Measurements from ENCODE around the gene ITSN2.
"Not testable (repeated sequence)": the region's sequence is repeated elsewhere in the genome, so short reads cannot be mapped to it uniquely, and the experiment has no call there.

The ITSN2 gene

GRCh38 chr2:24210106-24210455, 150.3 kb downstream of the ITSN2 start:
- no peak for DNase-seq

DNA sequence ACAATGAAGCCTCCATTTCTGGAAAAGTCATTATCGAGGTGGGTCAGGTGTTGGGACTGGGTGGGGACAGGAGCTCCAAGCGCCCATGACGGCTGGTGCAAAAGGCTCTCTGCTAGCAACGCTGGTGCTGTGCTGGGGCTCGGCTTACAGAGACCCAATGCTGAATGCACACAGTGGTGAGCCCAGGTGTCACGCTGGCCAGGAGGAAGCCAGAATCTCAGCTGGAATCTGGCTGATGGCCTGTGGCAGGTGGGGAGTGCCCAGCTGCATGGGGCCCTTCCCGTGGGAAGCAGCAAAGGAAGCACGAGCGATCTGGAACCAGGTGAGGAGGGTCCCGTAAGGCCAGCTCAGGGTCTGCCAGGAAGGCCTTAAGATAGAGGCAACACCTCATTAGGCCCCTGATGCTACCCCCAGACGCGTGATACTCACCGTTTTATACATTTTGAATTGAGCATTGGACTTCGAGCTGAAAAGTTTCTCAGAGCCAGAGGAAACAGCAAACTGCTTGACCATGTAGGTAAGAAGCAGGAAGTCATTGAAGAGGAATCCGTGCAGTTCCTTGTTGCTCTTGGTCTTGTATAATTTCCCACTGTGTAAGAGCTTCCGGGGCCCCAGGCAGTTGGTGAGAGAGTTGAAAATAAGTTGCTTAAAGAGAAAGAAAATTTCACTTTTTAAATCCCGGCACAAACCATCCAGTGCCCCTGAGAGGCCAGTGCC, 150.8 kb downstream of the ITSN2 start:
- no peak for DNase-seq

- no peak for DNase-seq
Measured at GRCh38 chr2:24208490-24208889, 151.8 kb downstream of the ITSN2 start.

- no peak for DNase-seq
Measured at GRCh38 chr2:24207359-24207758, 153.0 kb downstream of the ITSN2 start.

DNA sequence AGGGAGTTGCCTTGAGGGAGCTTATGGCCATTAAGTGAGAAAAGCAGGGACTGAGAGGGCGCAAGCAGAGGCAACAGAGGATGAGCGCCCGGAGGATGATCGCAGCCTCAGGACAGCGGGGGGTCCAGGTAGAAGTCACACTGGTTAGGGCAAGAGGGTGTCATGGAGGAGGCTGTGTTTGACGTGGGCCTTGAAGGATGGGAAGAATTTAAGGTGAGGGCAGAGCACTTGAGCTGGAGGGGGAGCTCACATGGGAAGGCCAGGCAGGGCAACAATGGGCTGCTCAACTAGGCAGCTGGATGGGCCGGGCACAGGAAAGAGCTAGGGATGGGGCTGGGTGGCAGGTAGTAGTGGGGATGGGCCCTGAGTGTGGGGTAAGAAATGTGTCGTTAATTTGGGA, 153.6 kb downstream of the ITSN2 start:
- no peak for DNase-seq

- DNase-seq, result no peak
Measured at GRCh38 chr2:24206242-24206641, 154.1 kb downstream of the ITSN2 start.

DNA sequence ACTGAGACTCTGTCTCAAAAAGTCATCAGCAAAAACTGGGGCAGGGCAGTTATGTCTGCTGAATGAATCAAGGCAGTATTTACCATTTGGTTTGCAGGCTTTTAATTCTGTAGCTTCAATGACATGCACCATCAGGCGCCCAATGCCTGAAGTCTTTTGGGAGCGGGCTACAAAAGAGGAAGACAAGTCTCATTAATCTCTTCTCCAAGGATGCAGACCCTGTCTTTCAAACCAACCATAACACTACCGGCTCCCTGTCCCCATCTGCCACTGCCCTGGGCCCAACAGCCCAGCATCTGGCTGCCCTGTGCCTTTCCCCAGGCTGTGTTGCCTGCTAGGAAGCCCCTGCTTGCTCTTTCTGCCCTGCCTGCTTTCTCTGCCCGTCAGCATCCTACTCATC, 155.2 kb downstream of the ITSN2 start:
- no peak for DNase-seq

DNA sequence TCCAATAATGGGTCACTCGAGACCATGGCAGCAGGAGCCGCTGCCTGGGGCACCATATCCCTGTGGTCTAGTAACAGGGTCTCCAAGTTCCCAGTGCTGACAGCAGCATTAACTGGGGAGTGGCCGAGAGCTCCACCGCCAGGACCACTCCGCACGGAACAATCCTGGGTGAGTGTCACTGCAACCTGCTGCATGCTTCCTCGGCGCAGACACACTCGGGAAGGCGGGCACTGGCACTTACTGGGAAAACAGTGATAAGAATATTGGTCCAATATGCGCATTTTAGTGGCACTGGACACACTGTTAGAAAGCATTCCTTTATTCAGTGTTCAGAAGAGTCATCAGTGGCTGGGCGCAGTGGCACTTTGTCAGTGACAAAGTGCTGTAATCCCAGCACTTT, 155.8 kb downstream of the ITSN2 start:
- no peak for DNase-seq

DNA sequence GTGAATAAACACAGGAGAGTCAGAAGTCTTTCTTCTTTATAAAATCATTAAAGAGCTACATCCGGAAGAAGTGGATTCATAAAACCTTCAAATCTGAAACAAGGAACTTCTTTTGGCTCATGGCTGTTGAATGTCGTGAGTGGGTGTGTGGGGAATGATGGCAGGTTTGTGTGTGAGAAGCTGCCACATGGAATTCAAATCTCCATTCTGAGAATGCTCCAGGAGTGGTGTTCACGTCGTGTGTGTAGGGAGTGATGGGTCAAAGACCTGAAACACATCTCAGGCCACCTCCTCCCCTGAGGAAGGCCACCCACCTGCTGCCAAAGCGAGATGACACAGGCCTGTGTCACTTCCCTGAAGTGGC, 156.6 kb downstream of the ITSN2 start:
- no peak for DNase-seq

DNA sequence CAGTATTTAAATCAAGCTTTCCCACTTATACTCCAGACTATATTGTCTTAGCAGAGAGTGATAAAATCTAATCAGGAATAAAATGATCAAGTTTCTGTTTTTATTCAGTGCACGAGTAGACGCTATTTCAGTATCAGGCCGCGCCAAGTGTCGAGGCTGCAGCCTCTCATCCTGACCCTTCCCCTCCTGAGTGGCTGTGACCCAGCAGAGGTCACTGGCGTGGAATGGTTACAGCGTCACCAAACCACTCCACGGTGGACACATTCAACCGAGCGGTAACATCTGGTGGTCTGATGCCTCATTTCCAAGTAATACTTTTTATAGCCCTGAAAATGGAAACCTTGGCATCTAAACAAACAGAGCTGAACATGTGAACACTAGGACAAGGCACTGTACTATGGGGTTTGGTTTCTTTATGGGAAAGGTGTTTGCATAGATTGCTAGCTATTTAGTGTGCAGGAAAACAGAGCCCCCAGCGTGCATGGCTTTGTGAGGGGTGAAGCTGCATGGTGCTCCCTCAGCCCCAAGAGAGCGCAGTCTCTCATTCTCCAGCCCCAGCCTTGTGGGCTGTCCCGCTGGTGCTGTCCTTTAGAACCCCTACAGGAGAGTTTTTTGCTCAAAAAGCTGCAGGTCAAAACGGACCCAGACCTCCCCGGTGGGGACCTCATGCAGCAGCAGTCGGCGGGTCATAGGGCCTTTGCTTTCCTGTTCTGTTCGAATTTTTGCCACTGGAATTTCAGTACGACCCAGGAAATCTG, 157.1 kb downstream of the ITSN2 start:
- DNase-seq, result no peak

DNA sequence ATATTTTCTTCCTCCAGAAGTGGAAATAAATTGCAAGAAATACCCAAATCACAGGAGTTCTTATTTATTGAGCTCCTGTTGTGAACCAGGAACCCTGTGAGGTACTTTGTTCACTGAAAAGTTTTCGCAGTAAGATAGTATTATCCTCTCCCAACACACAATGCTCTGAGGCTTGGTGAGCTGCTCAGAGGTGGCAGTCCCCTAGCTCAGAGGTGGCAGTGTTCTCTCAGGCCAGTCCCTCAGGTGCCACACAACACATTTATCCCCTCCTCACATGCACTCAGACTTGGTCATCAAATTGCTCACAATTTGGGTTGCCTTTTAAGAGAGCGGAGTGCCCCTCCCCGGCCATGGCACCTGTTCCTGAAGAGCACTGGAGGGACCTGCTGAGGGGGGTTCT, 159.5 kb downstream of the ITSN2 start:
- DNase-seq, result no peak

DNA sequence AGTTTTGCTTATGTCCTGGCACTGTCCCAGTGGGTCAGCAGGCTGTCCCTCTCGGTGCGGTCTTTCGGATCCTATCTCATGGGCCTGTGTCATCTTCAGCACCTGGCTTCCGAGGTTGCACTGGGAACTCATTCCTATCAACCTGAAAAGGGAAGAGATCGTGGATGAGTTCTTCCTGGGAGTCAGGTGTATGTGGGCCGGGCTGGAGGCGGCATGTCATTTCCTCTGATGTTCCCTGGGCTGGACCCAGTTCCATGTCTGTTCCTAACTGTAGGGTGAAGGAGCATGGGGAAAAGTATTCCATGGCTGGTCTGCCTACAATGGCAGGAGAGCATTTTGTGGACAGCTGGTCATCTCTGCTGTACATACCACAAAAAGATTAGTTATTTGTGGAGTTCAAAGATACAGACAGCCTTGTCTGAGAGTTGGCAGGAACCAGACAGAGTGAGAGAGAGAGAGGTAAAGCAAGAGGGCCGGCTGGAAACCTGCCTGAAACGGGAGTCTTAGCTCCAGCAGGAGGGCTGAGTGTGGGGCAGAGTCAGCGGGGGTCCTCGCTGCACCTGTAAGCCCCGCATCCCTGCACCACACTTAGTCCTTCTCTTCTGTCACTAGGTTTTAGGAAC, 160.3 kb downstream of the ITSN2 start:
- DNase-seq, result no peak

DNA sequence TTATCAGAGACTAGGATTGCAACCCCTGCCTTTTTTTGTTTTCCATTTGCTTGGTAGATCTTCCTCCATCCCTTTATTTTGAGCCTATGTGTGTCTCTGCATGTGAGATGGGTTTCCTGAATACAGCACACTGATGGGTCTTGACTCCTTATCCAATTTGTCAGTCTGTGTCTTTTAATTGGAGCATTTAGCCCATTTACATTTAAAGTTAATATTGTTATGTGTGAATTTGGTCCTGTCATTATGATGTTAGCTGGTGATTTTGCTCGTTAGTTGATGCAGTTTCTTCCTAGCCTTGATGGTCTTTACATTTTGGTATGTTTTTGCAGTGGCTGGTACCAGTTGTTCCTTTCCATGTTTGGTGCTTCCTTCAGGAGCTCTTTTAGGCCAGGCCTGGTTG, 163.1 kb downstream of the ITSN2 start:
- DNase-seq, result not testable (repeated sequence)

DNA sequence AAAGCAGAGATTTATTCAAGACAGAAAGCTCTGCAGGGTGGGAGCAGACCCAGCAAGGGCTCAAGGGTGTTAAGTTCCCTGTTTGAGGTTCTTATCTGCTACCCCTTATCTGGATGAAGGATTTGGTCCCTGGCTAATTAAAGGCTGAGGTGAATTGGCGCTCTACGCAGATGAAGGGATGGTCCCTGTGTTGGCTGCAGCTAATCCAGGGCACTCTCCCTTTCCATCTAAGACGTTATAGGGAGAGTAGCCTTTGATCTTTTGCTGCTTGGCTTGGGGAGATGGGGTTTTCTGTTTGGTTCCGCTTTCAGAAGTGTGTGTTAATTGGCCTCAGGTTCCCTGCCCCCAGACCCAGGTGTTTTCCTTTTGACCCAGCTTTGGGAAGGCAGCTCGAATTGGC, 168.5 kb downstream of the ITSN2 start:
- no peak for DNase-seq

DNA sequence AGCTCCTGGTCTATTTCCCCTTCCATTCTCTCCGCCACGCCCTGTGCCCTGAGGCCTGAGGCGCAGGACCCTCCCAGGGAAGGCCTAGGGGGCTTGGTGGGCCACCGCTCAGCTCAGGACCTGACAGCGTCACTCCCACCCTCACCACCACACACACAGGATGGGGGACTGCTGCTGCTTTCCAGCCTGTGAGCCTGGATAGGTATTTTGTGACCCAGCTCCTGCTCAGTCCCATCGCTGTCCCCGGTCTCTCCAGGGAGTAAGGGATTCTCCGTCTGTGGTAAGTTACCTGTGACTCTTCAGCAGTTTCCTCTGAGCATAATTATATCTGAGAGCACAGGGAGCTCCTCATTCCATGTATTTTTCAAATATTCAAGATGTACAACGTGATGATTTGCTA, 169.2 kb downstream of the ITSN2 start:
- DNase-seq, result no peak

DNA sequence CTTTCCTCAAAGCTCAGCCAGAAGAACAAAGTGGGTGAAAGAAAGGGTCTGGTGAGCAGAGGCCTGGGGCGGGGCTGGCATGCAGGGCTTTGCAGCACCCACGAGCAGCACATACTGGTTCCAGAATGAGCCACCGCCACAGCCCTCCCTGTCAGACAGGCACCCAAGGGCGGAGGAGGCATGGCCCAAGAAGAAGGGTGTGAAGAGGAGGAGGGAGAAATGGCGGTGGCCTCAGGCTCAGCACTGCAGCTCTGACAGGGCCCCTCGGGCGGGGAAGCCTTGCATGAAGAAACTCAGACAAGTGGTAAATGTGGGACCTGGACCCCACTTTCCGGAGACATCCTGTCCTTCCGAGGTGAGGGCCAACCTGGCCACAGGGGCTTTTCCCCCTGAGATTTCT, 169.8 kb downstream of the ITSN2 start:
- DNase-seq, result no peak

DNA sequence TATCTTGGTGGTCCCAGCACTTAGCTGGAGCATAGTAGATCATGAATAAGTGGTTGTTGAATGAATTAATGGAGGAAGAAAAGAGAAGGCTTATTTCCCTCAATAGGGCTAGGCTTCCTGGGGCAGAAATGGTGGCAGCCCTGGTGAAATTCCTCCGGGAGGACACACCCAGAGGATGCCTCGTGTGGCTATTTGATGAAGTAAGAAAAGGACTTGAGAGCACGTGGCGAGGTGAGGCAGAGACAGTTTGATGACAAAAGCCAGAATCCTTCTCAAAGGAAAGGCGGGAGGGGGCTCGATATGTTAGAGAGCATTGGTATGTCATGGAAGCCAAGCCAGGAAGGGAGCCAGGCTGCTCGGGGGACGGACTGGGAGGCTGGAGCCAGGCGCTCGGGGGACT, 170.8 kb downstream of the ITSN2 start:
- no peak for DNase-seq

DNA sequence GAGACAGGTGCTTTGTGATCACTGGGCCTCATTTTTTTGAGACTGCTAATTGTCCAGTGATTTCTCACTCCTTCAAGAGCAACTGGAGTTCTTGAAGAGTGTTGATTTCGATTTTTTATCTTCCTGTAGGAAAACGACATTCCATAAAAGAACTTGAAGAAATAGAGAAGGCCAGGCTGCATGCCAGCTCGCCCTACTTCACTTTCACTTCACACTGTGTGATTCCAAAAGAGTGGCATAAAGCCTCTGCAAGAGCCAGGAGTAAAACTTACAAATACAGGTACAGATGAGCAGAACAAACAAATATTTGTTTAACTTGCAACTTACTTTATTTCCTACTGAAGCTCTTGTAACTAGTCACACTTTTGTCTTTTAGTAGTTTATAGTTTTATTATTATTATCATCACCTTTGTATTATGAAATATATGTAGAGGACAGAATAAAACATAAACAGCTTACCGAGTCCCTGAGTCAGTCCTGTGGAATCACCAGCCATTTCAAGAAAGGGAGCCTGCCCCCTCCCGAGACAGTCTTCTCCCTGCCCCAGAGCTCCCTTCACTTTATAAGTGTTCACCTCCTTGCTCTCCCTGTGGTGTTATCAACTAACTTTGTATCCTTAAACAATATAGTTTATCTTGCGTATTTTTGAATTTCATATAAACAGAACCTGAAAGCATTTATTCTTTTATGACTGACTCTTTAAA, 176.8 kb downstream of the ITSN2 start:
- DNase-seq, result no peak

DNA sequence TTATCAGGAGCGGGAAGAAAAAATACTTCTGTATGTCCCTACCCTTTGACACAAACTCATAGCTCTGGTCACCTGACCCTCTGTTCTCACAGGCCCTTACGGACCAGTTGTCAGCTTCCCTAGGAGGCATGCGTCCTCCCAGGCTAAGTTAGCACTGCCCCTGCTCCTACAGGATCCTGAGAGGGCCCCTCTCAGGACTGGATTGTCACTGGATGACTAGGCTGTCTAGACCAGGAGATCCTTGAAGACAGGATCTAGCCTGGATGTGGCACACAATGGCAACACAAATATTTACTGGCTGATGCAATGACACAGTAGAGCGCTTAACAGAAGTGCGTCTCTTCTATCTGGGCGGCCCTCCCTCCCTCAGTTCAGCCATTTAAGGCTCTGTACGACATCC, 177.8 kb downstream of the ITSN2 start:
- no peak for DNase-seq

DNA sequence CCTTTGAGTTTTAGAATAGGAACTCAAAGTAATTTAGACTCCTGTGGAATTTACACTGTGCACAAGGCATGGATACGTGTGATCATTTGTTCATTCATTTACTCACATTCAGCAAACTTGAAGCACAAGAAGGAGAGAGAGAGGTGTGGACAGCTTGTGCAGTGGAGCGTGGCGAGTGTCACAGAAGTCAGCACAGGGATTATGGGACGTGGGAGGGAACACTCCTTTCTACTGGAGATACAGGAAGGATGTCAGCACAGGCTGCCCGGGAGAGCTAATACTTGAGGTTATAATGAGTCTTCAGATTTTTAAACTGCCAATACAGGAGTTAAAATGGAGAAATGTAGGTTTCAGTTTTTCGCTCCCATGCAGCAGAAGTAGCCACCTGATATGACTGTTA, 178.5 kb downstream of the ITSN2 start:
- no peak for DNase-seq

- DNase-seq, result no peak
Measured at GRCh38 chr2:24179683-24180082, 180.7 kb downstream of the ITSN2 start.

- DNase-seq, result no peak
Measured at GRCh38 chr2:24176326-24176725, 184.0 kb downstream of the ITSN2 start.

GRCh38 chr2:24175631-24176187, 184.6 kb downstream of the ITSN2 start:
- DNase-seq, result no peak
